ENCODE results near the gene PARM1.

Gene PARM1, protein sequence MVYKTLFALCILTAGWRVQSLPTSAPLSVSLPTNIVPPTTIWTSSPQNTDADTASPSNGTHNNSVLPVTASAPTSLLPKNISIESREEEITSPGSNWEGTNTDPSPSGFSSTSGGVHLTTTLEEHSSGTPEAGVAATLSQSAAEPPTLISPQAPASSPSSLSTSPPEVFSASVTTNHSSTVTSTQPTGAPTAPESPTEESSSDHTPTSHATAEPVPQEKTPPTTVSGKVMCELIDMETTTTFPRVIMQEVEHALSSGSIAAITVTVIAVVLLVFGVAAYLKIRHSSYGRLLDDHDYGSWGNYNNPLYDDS
- 0 to 0.15 (median 0) reads per million in 4 donors for total RNA-seq

DNA sequence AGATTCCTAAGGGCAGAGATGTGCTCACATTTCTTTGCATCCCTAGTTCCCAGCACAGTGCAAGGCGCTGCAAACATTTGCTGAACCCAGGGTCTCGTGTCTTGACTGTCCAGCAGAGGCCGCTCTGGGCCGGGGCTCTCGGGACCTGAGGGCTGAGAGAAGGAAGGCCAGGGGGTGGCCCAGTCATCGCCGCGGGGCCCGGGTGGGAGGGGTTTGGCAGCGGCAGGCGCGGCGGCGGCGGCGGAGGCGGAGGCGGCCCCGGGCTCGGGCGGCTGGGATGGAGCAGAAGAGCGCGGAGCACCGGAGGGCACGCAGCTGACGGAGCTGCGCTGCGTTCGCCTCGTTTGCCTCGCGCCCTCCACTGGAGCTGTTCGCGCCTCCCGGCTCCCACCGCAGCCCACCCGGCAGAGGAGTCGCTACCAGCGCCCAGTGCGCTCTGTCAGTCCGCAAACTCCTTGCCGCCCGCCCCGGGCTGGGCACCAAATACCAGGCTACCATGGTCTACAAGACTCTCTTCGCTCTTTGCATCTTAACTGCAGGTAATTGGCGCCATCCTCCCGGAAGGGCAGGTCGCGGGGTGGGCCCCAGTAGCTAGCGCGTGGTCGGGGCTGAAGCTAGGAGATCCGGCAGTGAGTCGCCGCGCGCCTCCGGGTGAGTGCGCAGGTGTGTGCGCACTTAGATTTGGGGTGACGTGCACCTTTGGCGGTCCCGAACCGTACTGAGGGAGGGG lies at the start of gene PARM1:
TSS of gene PARM1 (plus strand) at position 285 of the 730 bp plus-strand sequence. CDS start at position 497, 212 bp downstream.
- peak in 1 of 5 donors; percentile 41 for DNase-seq

DNA sequence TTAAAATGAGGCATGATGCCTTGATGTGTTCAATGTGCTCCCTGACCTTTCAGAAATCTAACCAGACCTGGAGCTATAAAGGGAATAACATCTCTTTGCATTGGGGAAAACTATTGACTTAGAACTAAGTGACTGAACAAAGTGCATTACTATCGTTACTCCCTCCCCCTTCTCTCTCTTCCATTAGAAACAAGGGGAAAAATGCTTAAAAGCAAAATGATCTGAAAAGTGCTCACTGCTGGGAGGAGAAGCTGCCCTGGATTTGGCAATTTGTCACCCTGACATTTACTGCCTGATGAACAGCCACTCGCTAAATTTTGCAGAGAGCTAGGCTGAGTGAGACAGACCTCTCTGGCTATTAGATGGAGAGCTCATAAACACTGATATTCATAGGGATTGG lies 48.6 kb upstream of the PARM1 start:
- no peak for DNase-seq

DNA sequence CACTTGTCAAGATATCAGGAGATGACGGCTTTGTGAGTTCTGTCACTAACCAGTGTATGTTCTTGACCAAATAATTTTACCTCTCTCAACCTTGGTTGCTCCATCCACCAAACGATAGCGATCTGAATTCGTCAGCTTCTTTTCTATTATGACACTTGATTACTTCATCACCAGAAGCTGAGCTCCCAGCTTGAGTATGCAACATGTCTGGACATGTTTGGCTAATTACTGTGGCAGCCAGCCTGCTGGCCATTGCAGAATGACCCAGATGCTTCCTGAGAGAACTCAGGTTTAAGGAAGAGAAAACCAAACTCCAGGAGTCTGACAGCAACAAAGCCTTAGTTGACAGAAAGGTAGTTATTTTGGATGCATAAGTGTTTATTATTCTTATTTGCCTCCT lies 46.4 kb upstream of the PARM1 start:
- DNase-seq, result no peak

DNA sequence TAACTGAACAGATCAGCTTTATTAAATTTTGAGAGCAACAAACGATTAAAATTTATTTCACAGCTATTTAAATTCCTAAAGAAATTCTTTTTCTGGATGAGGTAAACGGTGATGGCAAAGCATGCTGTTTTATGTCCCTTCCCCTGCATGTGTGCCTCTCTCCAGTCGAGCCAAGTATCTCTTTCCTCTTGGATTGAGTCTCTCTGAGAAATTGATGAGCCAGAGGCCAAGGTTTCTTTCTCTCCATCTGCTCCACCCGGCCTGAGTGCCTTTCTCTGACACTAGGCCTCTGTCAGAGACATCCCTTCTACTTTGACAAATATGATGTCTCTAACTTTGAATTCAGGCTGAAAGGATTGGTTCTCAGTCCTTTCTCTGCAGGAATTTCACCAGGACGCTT lies 42.6 kb upstream of the PARM1 start:
- no peak for DNase-seq

DNA sequence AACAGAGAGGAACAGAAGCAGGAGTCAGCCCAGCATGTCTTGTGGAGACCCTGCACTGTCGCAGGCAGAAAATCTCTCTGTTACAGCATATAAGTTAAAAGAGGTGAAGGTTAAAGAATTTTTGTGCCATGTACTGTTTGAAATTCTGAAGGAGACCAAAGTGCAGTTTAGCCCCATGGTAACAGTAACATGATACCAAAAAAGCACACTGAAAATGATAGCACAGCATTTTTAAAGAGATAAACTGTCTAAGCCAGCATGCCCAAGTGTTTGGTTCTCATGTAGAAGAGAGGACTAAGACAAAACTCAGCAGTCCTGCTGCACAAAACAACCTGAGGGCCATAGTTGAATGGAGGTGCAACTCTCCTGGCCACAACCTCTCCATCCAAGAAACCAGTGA lies 41.9 kb upstream of the PARM1 start:
- no peak for DNase-seq

DNA sequence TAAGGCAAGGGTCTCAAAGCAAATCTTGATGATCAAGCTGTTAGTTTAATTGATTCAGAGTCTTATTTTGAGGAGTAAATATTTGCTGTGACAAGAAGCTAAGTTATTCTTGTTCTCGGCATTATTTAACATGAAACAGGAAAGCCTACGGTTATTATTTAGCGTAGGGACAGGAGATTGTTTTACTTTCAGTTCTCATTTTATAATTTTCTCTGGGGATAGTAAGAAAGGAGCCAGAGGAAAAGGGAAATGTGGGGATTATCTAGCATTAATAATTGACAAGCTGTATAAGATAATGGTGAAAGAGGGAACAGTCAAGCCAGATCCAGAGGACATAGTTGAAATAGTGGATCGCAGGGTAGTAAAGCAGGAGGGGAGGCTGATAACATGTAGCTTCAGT lies 39.7 kb upstream of the PARM1 start:
- DNase-seq, result no peak

DNA sequence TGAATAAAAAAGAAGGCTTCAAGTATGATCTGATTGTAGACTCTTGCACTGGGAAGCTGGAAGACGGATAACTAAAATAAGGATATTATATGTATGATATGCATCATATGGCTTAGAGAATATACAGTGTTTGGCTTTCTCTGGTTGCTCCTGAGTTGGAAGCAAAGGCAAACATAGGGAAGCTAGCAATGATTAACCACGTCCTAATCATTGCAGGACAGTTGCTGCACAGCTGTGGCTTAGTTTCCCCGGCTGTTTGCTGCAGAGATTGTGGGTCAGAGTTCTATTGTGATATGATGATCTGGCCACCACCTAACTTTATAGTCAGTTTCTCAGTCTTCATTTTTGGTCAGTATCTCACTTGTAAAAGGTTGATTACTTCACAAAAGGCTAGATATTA lies 36.3 kb upstream of the PARM1 start:
- no peak for DNase-seq

DNA sequence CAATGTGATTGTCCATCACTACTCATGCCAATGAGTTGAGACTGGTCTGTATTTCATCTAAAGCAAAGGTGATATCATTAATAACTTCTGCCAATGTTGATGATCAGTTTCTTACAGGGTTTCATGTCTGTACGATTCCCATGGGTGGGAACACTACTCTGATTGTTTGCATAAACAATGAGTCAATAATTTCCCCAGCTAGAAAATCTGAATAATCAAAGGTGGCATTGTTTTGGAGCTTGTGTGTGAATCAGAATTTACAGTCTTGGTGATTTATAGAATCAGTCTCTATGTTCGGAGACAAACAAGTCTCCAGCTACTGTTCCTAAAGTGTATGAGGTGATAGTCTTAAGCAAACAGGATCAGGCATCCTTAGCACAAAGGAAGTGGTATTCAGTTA lies 35.5 kb upstream of the PARM1 start:
- DNase-seq, result no peak

DNA sequence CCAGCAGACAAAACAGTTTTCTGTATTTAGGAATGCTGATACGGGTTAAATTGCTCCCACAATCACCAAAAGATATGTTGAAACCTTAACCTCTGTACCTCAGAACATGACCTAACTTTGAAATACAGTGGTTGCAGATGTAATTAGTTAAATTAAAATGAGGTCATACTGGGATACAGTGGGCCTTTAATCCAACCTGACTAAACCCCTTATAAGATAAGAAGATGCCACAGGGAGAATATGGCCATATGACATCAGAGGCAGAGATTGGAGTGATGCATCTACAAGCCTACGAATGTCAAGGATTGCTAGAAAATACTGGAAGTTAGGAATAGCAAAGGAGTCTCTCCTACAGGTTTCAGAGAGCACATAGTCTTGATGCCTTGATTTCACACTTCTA lies 32.1 kb upstream of the PARM1 start:
- no peak for DNase-seq

DNA sequence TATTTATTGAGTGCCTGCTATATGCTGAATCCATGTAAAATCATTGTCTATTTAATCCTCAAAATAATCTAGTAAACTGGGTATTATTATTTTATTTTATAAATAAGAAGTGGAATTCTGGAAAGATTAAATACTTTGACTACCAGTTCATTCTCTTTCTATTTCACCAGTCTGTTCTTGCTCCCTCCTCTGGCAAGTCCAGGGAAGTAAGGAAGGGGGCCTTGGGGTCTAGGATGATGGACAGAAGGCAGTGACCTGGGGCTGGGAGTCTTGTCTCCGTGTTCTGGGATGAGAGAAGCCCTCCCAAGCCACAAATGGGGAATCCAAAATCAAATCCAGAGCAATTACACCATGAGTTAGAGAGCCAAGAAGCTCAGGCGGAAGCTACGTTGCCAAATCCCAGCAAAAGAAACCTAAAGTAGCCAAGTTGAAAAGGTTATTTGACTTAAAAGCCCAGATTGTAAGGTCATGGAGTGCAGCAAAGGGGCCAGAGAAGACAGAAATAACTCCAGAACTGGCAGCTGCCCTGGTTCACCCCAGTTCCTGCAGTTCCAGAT lies 28.3 kb upstream of the PARM1 start:
- DNase-seq, result no peak

DNA sequence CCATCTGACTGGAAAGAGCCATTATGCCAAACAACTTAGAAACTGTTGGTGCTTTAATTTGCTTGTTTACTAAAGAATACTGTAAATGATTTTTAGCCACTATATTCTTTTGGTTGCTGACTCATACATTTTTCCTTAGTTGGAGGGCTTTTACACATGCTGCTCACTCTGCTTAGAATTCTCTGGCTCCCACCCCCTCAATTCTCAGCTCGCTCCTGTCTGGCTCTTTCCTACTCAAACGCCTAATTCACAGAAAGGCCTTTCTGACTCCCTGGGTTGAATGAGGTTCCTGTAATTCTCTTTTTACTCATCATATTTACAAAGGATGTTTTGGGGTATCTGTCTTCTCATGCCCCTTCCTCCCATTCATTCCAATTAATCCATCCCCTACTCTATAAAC lies 26.1 kb upstream of the PARM1 start:
- no peak for DNase-seq

DNA sequence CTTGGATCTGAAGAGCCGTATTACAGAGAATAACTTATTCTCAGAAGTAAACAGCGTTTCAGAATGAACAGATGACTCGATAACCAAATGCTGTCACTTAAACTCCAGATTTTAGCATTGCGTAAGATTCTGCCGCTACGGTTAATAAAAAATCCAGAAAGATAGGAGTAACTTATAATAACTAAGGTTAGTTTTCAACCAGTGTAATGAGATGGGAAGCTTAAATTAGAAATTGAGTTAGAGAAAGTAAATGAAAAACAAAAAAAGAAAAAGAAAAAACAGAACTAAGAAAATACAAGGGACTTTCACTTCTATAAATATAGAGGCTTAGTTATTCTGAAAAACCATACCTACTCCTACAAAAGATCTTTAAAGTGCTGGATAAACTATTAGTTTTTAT lies 13.1 kb upstream of the PARM1 start:
- DNase-seq, result no peak

DNA sequence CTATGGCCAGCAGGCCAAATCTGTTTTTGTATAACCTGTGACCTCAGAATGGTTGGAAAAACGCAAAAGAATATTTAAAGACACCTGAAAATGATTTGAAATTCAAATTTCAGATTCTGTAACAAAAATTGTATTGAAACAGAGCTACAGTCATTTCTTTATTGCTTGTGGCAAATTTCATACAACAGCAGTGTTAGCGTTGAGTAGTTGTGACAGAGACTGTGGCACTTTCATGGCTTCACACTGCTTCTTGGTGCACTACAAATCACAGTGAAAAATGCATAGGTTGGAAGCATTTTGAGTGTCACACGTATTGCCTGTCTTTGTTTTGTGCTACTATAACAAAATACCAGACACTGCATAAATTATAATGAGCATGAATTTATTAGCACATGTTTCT lies 12.2 kb upstream of the PARM1 start:
- no peak for DNase-seq

DNA sequence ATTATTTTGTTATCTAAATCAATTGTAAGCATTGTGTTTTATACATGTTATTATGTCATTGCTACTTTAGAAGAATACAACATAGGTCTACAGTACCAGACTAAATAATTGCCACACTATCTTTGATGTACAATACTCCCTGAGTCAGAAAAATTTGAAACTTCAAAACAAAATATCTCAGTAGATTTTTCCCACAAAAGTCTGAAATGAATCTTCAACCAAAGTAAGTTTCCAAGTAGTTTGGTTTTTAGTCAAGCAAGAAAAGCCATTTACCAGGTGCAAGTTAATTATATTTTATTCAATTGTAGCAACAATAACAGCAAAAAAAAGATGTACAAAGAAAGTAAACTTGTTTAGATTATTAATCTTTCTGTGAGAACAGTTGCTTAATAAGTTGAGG lies 11.4 kb upstream of the PARM1 start:
- DNase-seq, result no peak

DNA sequence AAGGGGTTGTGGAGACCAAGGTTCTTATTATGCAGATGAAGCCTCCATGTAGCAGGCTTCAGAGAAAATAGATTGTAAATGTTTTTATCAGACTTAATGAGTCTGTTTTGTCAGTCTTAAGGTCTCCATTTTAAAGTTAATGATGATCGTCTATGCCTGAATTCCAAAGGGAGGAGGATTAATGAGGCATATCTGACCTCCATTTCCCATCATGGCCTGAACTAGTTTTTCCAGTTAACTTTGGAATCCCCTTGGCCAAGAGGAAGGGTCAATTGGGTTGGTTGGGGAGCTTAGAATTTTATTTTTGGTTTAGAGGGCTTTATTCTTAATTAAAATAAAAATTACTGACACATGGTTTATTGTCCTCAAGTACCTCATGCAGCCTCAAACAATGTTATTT lies 6.9 kb upstream of the PARM1 start:
- no peak for DNase-seq

DNA sequence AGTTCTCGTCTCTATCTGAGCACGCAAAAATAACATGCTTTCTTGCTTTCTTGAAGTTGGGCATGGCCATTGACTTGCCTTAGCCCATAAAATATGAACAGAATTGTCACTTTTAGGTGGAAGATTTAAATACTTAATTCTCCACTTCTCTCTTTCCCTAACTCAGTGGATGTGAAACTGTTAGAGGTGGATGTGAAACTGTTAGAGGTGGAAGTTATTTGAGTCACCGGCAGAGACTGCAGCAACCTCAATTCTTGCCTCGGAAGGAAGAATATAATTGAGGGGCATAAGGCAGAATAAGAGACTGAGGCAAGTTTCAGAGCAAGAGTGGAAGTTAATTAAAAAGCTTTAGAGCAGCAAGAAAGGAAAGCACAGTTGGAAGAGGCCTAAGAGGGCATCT lies 2.8 kb upstream of the PARM1 start:
- no peak for DNase-seq

DNA sequence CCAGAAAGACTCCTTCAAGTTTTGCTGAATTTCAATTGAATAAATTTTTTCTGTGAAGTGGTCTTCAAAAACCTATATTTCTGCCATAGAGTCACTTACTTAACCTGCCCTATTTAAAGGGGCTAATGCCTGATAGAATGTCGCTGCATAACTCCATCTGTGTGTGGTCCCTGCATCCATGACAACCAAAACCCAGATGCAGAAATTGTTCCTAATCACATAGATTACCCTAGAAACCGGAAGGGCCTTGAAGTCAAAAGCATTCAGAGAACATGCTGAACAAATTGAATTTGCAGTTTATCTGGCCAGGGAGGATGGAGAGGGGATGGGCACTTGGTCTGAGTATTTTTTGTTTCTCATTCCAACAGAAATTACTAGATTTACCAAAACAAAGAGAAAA lies 1.5 kb upstream of the PARM1 start:
- DNase-seq, result no peak

DNA sequence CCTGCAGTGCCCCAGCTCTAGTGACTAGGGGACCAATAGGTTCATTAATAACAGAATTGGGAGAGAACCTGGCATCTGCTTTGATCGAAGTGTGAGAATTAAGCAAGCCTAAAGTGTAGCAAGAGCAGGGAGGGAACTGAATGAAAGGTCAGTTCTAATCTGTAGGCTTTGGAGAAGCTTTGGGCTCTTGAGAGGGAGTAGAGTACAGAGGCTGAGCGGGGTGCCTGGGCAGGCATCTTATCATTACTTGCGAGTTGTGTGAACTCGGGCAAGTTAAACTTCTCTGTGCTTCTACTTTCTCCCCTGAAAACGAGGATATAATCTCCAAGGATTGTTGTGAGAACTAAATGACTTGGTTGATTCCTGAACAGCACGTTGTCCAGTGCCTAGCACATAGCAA lies 906 bp upstream of the PARM1 start:
- no peak for DNase-seq

DNA sequence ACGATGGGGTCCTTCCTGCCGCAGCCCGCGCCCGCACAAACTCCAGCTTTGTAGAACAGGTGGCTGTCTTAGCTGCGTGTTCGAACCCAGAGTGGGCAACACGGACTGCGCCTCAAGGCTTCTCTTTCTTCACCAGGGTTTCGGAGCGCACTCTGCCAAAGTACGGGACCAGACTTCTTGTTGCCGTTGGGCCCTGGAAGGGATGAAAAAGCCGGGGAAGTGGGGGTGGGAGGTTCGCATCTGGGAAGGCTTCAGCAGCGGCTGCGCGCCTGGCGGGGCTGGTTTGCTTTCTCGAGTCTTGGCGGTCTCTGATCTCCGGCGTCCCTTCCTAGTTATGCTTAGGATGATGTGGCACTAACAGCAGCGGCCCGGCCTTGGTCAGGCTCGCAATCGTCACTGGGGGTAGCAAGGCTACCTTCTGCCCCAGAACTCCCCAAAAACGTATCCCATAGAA lies 673 bp downstream of the PARM1 start:
- no peak for DNase-seq

DNA sequence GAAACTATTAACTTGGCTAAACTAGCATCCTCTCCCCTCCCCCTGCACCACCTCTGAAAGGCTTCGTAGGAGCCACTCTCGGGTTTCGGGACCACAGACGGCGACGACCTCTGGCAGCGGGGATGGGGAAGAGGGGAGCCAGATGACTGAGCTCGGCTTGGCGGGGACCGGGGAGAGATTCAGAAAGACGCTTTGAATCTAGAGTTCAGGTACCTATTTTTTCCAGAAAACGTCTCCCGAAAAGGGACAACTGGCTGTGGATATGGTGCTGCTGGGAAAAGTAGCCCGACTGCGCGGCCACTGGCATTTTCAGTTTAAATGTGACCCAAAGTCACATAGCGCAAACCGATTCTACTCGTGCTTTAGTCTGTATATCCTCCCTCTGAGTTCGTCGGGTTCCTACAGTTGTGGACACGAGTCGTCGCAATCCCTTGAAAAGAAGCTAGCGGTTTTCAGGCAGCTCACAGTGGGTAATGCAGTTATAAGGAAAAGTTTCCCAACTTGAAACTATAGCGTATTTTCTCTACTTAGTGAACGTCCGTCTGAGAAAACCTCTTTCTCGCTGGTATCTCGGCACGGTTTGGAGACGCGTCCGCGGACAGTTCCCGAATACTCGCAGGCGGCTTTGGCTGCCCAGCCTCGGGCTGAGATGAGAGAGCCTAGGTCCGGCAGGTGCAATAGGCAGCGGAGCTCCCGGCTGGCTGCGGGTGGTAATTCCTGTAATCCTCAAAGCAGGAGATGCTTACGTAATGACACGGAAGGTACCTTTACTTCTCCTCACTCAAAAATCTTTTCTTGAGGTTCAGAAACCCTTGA lies 1.3 kb downstream of the PARM1 start:
- no peak for DNase-seq

DNA sequence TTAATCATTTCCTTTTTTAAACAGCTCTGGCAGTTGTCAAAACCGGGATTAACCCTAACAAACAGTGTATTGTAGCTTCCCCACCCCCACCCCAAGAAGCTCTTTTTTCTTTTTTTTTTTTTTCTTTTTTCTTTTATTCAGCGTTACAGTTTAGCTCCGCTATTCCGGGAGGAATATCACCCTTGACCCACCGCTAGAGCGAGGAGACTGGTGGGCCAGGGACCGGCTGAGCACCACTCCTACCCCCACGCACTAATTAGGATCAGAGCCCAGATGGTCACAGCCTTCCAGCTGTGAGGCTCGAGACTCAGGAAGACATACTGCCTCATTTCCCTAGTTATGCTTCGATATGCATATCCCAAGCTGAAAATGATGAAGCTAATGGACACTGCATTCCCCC lies 2.0 kb downstream of the PARM1 start:
- DNase-seq, result no peak

DNA sequence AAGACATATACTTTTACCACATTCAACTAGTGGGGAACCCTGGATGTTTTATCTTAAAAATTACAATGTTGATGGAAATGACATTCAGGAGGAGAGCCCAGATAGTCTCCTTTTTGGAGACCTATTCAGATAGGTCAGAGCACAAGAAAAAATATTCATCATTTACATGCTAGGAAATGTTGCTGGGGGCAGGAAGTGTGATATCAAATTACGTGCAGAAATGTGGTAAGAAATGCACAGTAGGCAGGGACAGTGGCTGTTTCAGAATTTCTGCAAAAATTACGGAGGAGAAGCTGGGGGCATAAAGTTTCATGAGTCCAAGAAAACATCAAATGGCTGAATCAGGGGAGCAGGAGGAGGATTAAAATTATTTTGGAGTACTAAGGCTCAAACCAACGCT lies 8.2 kb downstream of the PARM1 start:
- DNase-seq, result no peak

DNA sequence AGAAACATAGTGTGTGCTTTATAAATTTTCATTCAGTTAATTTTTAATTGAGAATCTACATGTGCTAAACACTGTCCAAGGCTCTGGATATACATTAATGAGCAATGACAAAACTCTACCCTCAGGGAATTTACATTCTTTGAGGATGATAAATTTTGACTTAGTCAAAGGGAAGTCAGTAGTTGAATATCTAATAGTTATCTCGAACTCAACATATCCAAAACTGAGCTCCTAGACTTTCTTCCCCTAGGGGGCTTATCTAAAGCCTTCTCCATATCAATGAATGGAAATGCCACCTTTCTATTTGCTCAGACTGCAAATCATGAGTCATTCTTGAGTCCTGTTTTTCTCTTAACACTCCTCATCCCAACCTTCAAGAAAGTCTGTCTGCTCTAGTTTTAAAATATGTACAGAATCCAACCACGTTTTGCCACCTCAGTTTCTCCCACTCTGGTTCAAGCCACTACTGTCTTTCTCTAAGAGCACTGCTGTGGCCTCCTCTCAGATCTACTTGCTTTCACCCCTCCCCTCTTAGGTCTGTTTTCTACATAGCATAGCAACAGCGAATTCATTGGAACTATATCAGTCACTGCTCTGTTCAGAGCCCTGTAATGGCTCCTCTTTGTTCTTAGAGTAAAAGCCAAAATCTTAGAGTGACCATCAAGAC lies 9.5 kb downstream of the PARM1 start:
- no peak for DNase-seq
